ENCODE results near the gene NF2.
"Not testable (repeated sequence)": the region's sequence is repeated elsewhere in the genome, so short reads cannot be mapped to it uniquely, and the experiment has no call there.

Gene NF2

DNA sequence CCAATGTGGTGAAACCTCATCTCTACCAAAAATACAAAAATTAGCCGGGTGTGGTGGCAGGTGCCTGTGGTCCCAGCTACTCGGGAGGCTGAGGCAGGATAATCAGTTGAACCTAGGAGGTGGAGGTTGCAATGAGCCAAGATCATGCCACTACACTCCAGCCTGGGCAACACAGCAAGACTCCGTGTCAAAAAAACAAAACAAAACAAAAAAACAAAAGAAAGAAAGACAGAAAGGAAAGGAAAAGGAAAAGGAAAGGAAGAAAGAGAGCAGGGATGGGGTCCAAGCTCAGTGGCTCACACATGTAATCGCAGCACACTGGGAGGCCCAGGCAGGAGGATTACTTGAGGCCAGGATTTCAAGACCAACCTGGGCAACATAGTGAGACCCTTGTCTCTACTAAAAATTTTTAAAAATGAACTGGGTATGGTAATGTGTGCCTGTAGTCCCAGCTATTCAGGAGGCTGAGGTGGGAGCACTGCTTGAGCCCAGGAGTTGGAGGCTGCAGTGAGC lies 17.2 kb upstream of the NF2 start:
- not testable (repeated sequence) for H3K4me2 ChIP-seq (ENCODE audit: low read length); H3K79me2 ChIP-seq (ENCODE audit: control insufficient read depth, insufficient read depth, low read length); H3K27me3 ChIP-seq (ENCODE audit: insufficient read depth, low read length, poor library complexity); DNase-seq; H3K9ac ChIP-seq (ENCODE audit: low read length); H2BK15ac ChIP-seq (replicated peaks; ENCODE audit: low read depth); H4K5ac ChIP-seq (ENCODE audit: low read length); H3K23ac ChIP-seq (ENCODE audit: low read length); H3K4me3 ChIP-seq (ENCODE audit: low read length); H3K18ac ChIP-seq (ENCODE audit: low read length); H2BK120ac ChIP-seq (ENCODE audit: low read depth, low read length); H3K4ac ChIP-seq (ENCODE audit: low read depth, low read length); H3K79me1 ChIP-seq (ENCODE audit: low read length); H2BK5ac ChIP-seq (ENCODE audit: low read length); H3K36me3 ChIP-seq (ENCODE audit: control insufficient read depth, insufficient read depth, low read length); H3K56ac ChIP-seq (ENCODE audit: low read length); H3K27ac ChIP-seq (ENCODE audit: low read depth, low read length); H4K8ac ChIP-seq (ENCODE audit: low read depth, low read length); H2AK5ac ChIP-seq (ENCODE audit: low read length); H3K4me1 ChIP-seq (ENCODE audit: control insufficient read depth, low read depth, low read length)
- WGBS (ENCODE audit: extremely low coverage, insufficient coverage, low lambda C conversion rate): no CpG with 5 or more reads among the region's 4 CpGs

GRCh38 chr22:29587938-29588699 lies 15.3 kb upstream of the NF2 start:
- Histone ChIP-seq H4K8ac (ENCODE audit: low read depth, low read length) (no peak overlapping the region), H4K5ac (ENCODE audit: low read length) (no peak overlapping the region), H3K56ac (ENCODE audit: low read length) (no peak overlapping the region), H3K79me1 (ENCODE audit: low read length) (no peaks in the 10 kb centered on the region), H3K36me3 (ENCODE audit: control insufficient read depth, insufficient read depth, low read length) (no peaks in the 10 kb centered on the region), H3K4me3 (ENCODE audit: low read length) (no peak overlapping the region), H3K4ac (ENCODE audit: low read depth, low read length) (no peak overlapping the region), H3K4me1 (ENCODE audit: control insufficient read depth, low read depth, low read length) (no peaks in the 10 kb centered on the region), H3K27ac (ENCODE audit: low read depth, low read length) (no peak overlapping the region), H3K79me2 (ENCODE audit: control insufficient read depth, insufficient read depth, low read length) (no peaks in the 10 kb centered on the region), H3K18ac (ENCODE audit: low read length) (no peak overlapping the region), H3K9ac (ENCODE audit: low read length) (no peak overlapping the region), H3K23ac (ENCODE audit: low read length) (no peak overlapping the region), H3K27me3 (ENCODE audit: insufficient read depth, low read length, poor library complexity) (no peaks in the 10 kb centered on the region), H2BK5ac (ENCODE audit: low read length) (no peak overlapping the region), H2BK120ac (ENCODE audit: low read depth, low read length) (no peak overlapping the region), H2AK5ac (ENCODE audit: low read length) (no peak overlapping the region), H3K4me2 (ENCODE audit: low read length) (no peak overlapping the region), H2BK15ac (replicated peaks; ENCODE audit: low read depth) (no peak overlapping the region)
- no peak for DNase-seq
- no CpG with 5 or more reads among the region's 9 CpGs for WGBS (ENCODE audit: extremely low coverage, insufficient coverage, low lambda C conversion rate)

DNA sequence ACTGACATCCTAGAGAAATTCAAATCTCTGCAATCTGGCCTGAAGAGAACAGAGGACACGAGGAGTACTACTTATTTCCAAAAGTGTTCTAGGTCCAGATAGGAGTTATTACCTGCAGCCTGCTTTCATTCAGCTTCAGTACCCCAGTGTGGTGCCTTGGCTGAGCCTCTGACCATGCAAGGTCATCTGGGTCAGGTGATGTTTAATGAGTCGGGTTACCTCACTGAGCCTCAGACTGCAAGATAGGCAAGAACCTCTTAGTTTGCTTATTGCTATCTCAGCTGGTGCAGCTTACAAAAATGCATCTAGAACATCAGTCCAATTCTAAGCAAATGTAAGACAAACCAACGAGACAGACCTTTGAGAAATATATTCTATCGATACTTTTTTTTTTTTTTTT lies 9.5 kb upstream of the NF2 start:
- no CpG with 5 or more reads among the region's 4 CpGs for WGBS (ENCODE audit: extremely low coverage, insufficient coverage, low lambda C conversion rate)
- H2AK5ac ChIP-seq (ENCODE audit: low read length): no peak overlapping the region
- no peak overlapping the region for H3K23ac ChIP-seq (ENCODE audit: low read length)
- no peak overlapping the region for H4K5ac ChIP-seq (ENCODE audit: low read length)
- no peaks in the 10 kb centered on the region for H3K4me1 ChIP-seq (ENCODE audit: control insufficient read depth, low read depth, low read length)
- no peak overlapping the region for H4K8ac ChIP-seq (ENCODE audit: low read depth, low read length)
- no peak overlapping the region for H3K27ac ChIP-seq (ENCODE audit: low read depth, low read length)
- no peak overlapping the region for H3K9ac ChIP-seq (ENCODE audit: low read length)
- no peaks in the 10 kb centered on the region for H3K36me3 ChIP-seq (ENCODE audit: control insufficient read depth, insufficient read depth, low read length)
- H3K4me2 ChIP-seq (ENCODE audit: low read length): no peak overlapping the region
- no peaks in the 10 kb centered on the region for H3K27me3 ChIP-seq (ENCODE audit: insufficient read depth, low read length, poor library complexity)
- no peak overlapping the region for H2BK5ac ChIP-seq (ENCODE audit: low read length)
- H2BK15ac ChIP-seq (replicated peaks; ENCODE audit: low read depth): no peak overlapping the region
- H3K18ac ChIP-seq (ENCODE audit: low read length): no peak overlapping the region
- H3K79me1 ChIP-seq (ENCODE audit: low read length): no peaks in the 10 kb centered on the region
- H3K56ac ChIP-seq (ENCODE audit: low read length): no peak overlapping the region
- DNase-seq: no peak
- no peak overlapping the region for H3K4me3 ChIP-seq (ENCODE audit: low read length)
- no peaks in the 10 kb centered on the region for H3K79me2 ChIP-seq (ENCODE audit: control insufficient read depth, insufficient read depth, low read length)
- no peak overlapping the region for H2BK120ac ChIP-seq (ENCODE audit: low read depth, low read length)
- H3K4ac ChIP-seq (ENCODE audit: low read depth, low read length): no peak overlapping the region

- H2BK15ac ChIP-seq (replicated peaks; ENCODE audit: low read depth); H3K79me1 ChIP-seq (ENCODE audit: low read length); H3K4me1 ChIP-seq (ENCODE audit: control insufficient read depth, low read depth, low read length); H2BK120ac ChIP-seq (ENCODE audit: low read depth, low read length); H3K36me3 ChIP-seq (ENCODE audit: control insufficient read depth, insufficient read depth, low read length); H3K4me3 ChIP-seq (ENCODE audit: low read length); H3K9ac ChIP-seq (ENCODE audit: low read length); H2AK5ac ChIP-seq (ENCODE audit: low read length); H3K27ac ChIP-seq (ENCODE audit: low read depth, low read length); H3K18ac ChIP-seq (ENCODE audit: low read length); DNase-seq; H3K23ac ChIP-seq (ENCODE audit: low read length); H2BK5ac ChIP-seq (ENCODE audit: low read length); H3K4me2 ChIP-seq (ENCODE audit: low read length); H4K8ac ChIP-seq (ENCODE audit: low read depth, low read length); H3K79me2 ChIP-seq (ENCODE audit: control insufficient read depth, insufficient read depth, low read length); H3K4ac ChIP-seq (ENCODE audit: low read depth, low read length); H3K27me3 ChIP-seq (ENCODE audit: insufficient read depth, low read length, poor library complexity); H4K5ac ChIP-seq (ENCODE audit: low read length); H3K56ac ChIP-seq (ENCODE audit: low read length): not testable (repeated sequence)
- no CpG with 5 or more reads among the region's 6 CpGs for WGBS (ENCODE audit: extremely low coverage, insufficient coverage, low lambda C conversion rate)
Measured at GRCh38 chr22:29594447-29594846, 9.0 kb upstream of the NF2 start.

DNA sequence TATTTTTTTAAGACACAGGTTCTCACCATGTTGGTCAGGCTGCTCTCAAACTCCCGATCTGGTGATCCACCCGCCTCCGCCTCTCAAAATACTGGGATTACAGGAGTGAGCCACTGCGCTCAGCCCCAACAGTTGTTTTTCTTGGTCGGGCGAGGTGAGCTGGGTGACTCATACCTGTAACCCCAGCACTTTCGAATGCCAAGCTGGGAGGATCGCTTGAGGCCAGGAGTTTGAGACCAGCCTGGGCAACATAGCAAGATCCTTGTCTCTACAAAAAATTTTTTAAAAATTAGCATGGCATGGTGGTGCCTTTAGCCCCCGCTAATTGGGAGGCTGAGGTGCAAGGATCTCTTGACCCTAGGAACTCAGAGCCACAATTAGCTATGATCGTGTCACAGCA lies 7.0 kb upstream of the NF2 start:
- Histone ChIP-seq H3K18ac (ENCODE audit: low read length) (no peak overlapping the region), H4K5ac (ENCODE audit: low read length) (no peak overlapping the region), H3K4ac (ENCODE audit: low read depth, low read length) (no peak overlapping the region), H3K23ac (ENCODE audit: low read length) (no peak overlapping the region), H3K4me2 (ENCODE audit: low read length) (no peak overlapping the region), H3K27me3 (ENCODE audit: insufficient read depth, low read length, poor library complexity) (no peaks in the 10 kb centered on the region), H2BK5ac (ENCODE audit: low read length) (no peak overlapping the region), H3K4me3 (ENCODE audit: low read length) (no peak overlapping the region), H3K79me1 (ENCODE audit: low read length) (no peaks in the 10 kb centered on the region), H3K9ac (ENCODE audit: low read length) (no peak overlapping the region), H4K8ac (ENCODE audit: low read depth, low read length) (no peak overlapping the region), H2BK15ac (replicated peaks; ENCODE audit: low read depth) (no peak overlapping the region), H3K56ac (ENCODE audit: low read length) (no peak overlapping the region), H3K36me3 (ENCODE audit: control insufficient read depth, insufficient read depth, low read length) (no peaks in the 10 kb centered on the region), H3K4me1 (ENCODE audit: control insufficient read depth, low read depth, low read length) (no peaks in the 10 kb centered on the region), H3K27ac (ENCODE audit: low read depth, low read length) (no peak overlapping the region), H2AK5ac (ENCODE audit: low read length) (no peak overlapping the region), H2BK120ac (ENCODE audit: low read depth, low read length) (no peak overlapping the region), H3K79me2 (ENCODE audit: control insufficient read depth, insufficient read depth, low read length) (no peaks in the 10 kb centered on the region)
- DNase-seq: no peak
- WGBS (ENCODE audit: extremely low coverage, insufficient coverage, low lambda C conversion rate): no CpG with 5 or more reads among the region's 10 CpGs
